DND-41 (cell line): ENCODE data around the gene PTCD2.

ENCODE experiments used
- ATAC-seq: fragments of 200-7000 bp; cut with Tn5 transposase; 3 replicates; pipeline ENCODE4 v1.9.1; 2021; ENCODE audit warnings: low read depth; ENCODE audit not compliant: insufficient read depth
- DNase-seq: peaks from one replicate; pipeline ENCODE4 v3.0.0-alpha.2; 2020
- H2AFZ ChIP-seq: 2 replicates; pipeline ENCODE4 v1.6.0; 2012; ENCODE audit warnings: low read depth, low read length
- H3K27ac ChIP-seq: 2 replicates; pipeline ENCODE4 v1.5.1; 2012; ENCODE audit warnings: low read length, inconsistent platforms
- H3K27me3 ChIP-seq: fragments of 200-600 bp; sonication (generic); 2 replicates; pipeline ENCODE4 v1.6.0; 2012; ENCODE audit warnings: low read length, mild to moderate bottlenecking, inconsistent platforms; ENCODE audit not compliant: insufficient read depth, poor library complexity
- H3K36me3 ChIP-seq: 2 replicates; pipeline ENCODE4 v1.5.1; 2012; ENCODE audit warnings: low read length, inconsistent platforms; ENCODE audit not compliant: insufficient read depth
- H3K4me1 ChIP-seq: 2 replicates; pipeline ENCODE4 v1.5.1; 2012; ENCODE audit warnings: mild to moderate bottlenecking, low read length; ENCODE audit not compliant: insufficient read depth
- H3K4me2 ChIP-seq: 2 replicates; pipeline ENCODE4 v1.6.0; 2012; ENCODE audit warnings: mild to moderate bottlenecking, moderate library complexity, low read length, inconsistent platforms; ENCODE audit not compliant: insufficient read depth
- H3K4me3 ChIP-seq, 2 experiments: fragments of 200-600 bp in 1 of 2; shearing (Covaris generic) in 1 of 2; 2 replicates each; pipeline ENCODE4 v1.5.1; 2012 to 2016; ENCODE audit warnings: inconsistent platforms in 2 of 2, low read length in 2 of 2, mild to moderate bottlenecking in 2 of 2, low read depth in 1 of 2, moderate library complexity in 1 of 2
- H3K79me2 ChIP-seq: 2 replicates; pipeline ENCODE4 v1.6.0; 2012; ENCODE audit warnings: low read length, inconsistent platforms; ENCODE audit not compliant: insufficient read depth
- H3K9ac ChIP-seq: 2 replicates; pipeline ENCODE4 v1.6.0; 2012; ENCODE audit warnings: low read depth, mild to moderate bottlenecking, inconsistent platforms, low read length, moderate library complexity
- H3K9me3 ChIP-seq: 2 replicates; pipeline ENCODE4 v1.5.1; 2012; ENCODE audit warnings: low read length, moderate library complexity, mild to moderate bottlenecking, inconsistent platforms; ENCODE audit not compliant: insufficient read depth, severe bottlenecking
- H4K20me1 ChIP-seq: 2 replicates; pipeline ENCODE4 v1.6.0; 2012; ENCODE audit warnings: low read length; ENCODE audit not compliant: insufficient read depth
- CTCF ChIP-seq: IDR thresholded peaks from 2 replicates; pipeline ENCODE4 v1.5.1; 2012; ENCODE audit warnings: borderline replicate concordance, low read length, moderate library complexity, mild to moderate bottlenecking; ENCODE audit not compliant: poor library complexity, severe bottlenecking; ENCODE audit errors: extremely low read depth
- EZH2 ChIP-seq: IDR thresholded peaks from 3 replicates; pipeline ENCODE4 v1.6.1; 2012; ENCODE audit warnings: borderline replicate concordance, low read depth, mild to moderate bottlenecking, moderate library complexity, low read length, inconsistent platforms; ENCODE audit not compliant: severe bottlenecking

PTCD2 gene

GRCh38 chr5:72325566-72326305, 5.6 kb downstream of the PTCD2 start:
- Histone ChIP-seq H3K27ac (no peak overlapping the region), H3K27me3 (no peaks in the 10 kb centered on the region), H3K9ac (no peak overlapping the region), H3K4me1 (peaks cover 13% of the 10 kb centered on the region), H3K79me2 (peaks cover 4% of the 10 kb centered on the region; the same call in 1 of the 2 replicates), H4K20me1 (no peaks in the 10 kb centered on the region), H3K36me3 (peaks cover 39% of the 10 kb centered on the region; the same call in 1 of the 2 replicates), H2AFZ (no peak overlapping the region), H3K4me2 (no peak overlapping the region), H3K4me3 (no peak overlapping the region), H3K9me3 (no peaks in the 10 kb centered on the region)
- TF ChIP-seq EZH2 (no peak), CTCF (no peak)
- DNase-seq (no peak), ATAC-seq (no peak)

- H3K4me1 ChIP-seq, result peaks cover 8% of the 10 kb centered on the region
- H3K36me3 ChIP-seq, result peaks cover 44% of the 10 kb centered on the region; the same call in 1 of the 2 replicates
- no peak overlapping the region for H3K27ac ChIP-seq
Measured at GRCh38 chr5:72326306-72326649, 6.1 kb downstream of the PTCD2 start.

GRCh38 chr5:72328172-72328571, 8.0 kb downstream of the PTCD2 start:
- Histone ChIP-seq H3K27me3 (no peaks in the 10 kb centered on the region), H3K27ac (no peak overlapping the region), H3K4me3 (no peak overlapping the region), H2AFZ (no peak overlapping the region), H4K20me1 (no peaks in the 10 kb centered on the region), H3K4me1 (no peaks in the 10 kb centered on the region), H3K9me3 (no peaks in the 10 kb centered on the region), H3K36me3 (peaks cover 50% of the 10 kb centered on the region; the same call in 1 of the 2 replicates), H3K9ac (no peak overlapping the region), H3K79me2 (no peaks in the 10 kb centered on the region), H3K4me2 (no peak overlapping the region)
- TF ChIP-seq EZH2 (no peak), CTCF (no peak)
- ATAC-seq (no peak), DNase-seq (no peak)

More at GRCh38 chr5:72326306-72326649, 6.1 kb downstream of the PTCD2 start:
- Histone ChIP-seq H3K9ac (no peak overlapping the region), H3K4me3 (no peak overlapping the region), H3K79me2 (no peaks in the 10 kb centered on the region; the same call in 1 of the 2 replicates), H4K20me1 (no peaks in the 10 kb centered on the region), H3K9me3 (no peaks in the 10 kb centered on the region), H2AFZ (no peak overlapping the region), H3K27me3 (no peaks in the 10 kb centered on the region), H3K4me2 (no peak overlapping the region)
- ATAC-seq (no peak), DNase-seq (no peak)
- TF ChIP-seq CTCF (no peak), EZH2 (no peak)
